CD4-positive, alpha-beta T cell treated with Interleukin-2 at 100 ng/mL for 4 hours (primary cell): ENCODE measurements around the gene CABP5.
"Not testable (repeated sequence)": the region's sequence is repeated elsewhere in the genome, so short reads cannot be mapped to it uniquely, and the experiment has no call there.

Source experiments
- DNase-seq: peaks from one replicate; pipeline ENCODE4 v3.0.0-alpha.2; 2020; ENCODE audit warnings: low spot score

CABP5 gene

GRCh38 chr19:48043675-48044258, at the start of gene CABP5:
Gene CABP5 (minus strand): TSS chr19:48044079. CDS start chr19:48043922, 157 bp downstream.
- DNase-seq: no peak

- DNase-seq: not testable (repeated sequence)
Measured at GRCh38 chr19:48091111-48091718, 47.3 kb upstream of the CABP5 start.

GRCh38 chr19:48090281-48090802, 46.5 kb upstream of the CABP5 start:
- no peak for DNase-seq

GRCh38 chr19:48088991-48089390, 45.1 kb upstream of the CABP5 start:
- DNase-seq: not testable (repeated sequence)

GRCh38 chr19:48085904-48086864, 42.3 kb upstream of the CABP5 start:
- no peak for DNase-seq

- DNase-seq: no peak
Measured at GRCh38 chr19:48085076-48085475, 41.2 kb upstream of the CABP5 start.

- no peak for DNase-seq
Measured at GRCh38 chr19:48081106-48081505, 37.2 kb upstream of the CABP5 start.

- DNase-seq: not testable (repeated sequence)
Measured at GRCh38 chr19:48070177-48070769, 26.4 kb upstream of the CABP5 start.

GRCh38 chr19:48069435-48069834, 25.6 kb upstream of the CABP5 start:
- no peak for DNase-seq

- DNase-seq: no peak
Measured at GRCh38 chr19:48064509-48064908, 20.6 kb upstream of the CABP5 start.

GRCh38 chr19:48061401-48062344, 17.8 kb upstream of the CABP5 start:
- DNase-seq: no peak

- no peak for DNase-seq
Measured at GRCh38 chr19:48060381-48060780, 16.5 kb upstream of the CABP5 start.

GRCh38 chr19:48059331-48059730, 15.5 kb upstream of the CABP5 start:
- DNase-seq: no peak

GRCh38 chr19:48053856-48054255, 10.0 kb upstream of the CABP5 start:
- DNase-seq: no peak

GRCh38 chr19:48053076-48053475, 9.2 kb upstream of the CABP5 start:
- no peak for DNase-seq

- DNase-seq: no peak
Measured at GRCh38 chr19:48051335-48052033, 7.6 kb upstream of the CABP5 start.

- DNase-seq: no peak
Measured at GRCh38 chr19:48044561-48044960, 682 bp upstream of the CABP5 start.

- no peak for DNase-seq
Measured at GRCh38 chr19:48041877-48042580, 1.9 kb downstream of the CABP5 start.

- no peak for DNase-seq
Measured at GRCh38 chr19:48036765-48037164, 7.1 kb downstream of the CABP5 start.

- no peak for DNase-seq
Measured at GRCh38 chr19:48033604-48034003, 10.3 kb downstream of the CABP5 start.
